Stimulated activated CD4-positive, alpha-beta T cell treated with anti-CD3 and anti-CD28 coated beads, TNF-alpha, amount 100 ng/mL, for 1 hour (primary cell): ENCODE results near the gene SIL1.
"Not testable (repeated sequence)": the region's sequence is repeated elsewhere in the genome, so short reads cannot be mapped to it uniquely, and the experiment has no call there.

ENCODE experiments used
- DNase-seq, 3 donors: peaks; one replicate each; pipeline ENCODE4 v3.0.0-alpha.2; 2020; ENCODE audit warnings: low read depth in 3 of 3, low spot score in 1 of 3

Gene SIL1

GRCh38 chr5:139197710-139198669, at the start of gene SIL1:
SIL1 (minus strand) TSS chr5:139198368; CDS start chr5:139127843, 70,525 bp downstream.
- peak; percentile 88 to 97 (median 92) for DNase-seq

GRCh38 chr5:139246394-139246793, 48.2 kb upstream of the SIL1 start:
- peak in 1 of 3 donors; percentile 30 for DNase-seq

- DNase-seq = no peak
Observed at GRCh38 chr5:139245637-139246339, 47.6 kb upstream of the SIL1 start.

GRCh38 chr5:139243425-139243970, 45.3 kb upstream of the SIL1 start:
- DNase-seq = no peak

- no peak for DNase-seq
Observed at GRCh38 chr5:139241139-139241538, 43.0 kb upstream of the SIL1 start.

GRCh38 chr5:139236479-139236878, 38.3 kb upstream of the SIL1 start:
- no peak for DNase-seq

GRCh38 chr5:139232147-139232724, 34.1 kb upstream of the SIL1 start:
- no peak for DNase-seq

GRCh38 chr5:139228201-139228803, 30.1 kb upstream of the SIL1 start:
- no peak for DNase-seq

GRCh38 chr5:139226131-139226530, 28.0 kb upstream of the SIL1 start:
- DNase-seq = no peak

- DNase-seq = no peak
Observed at GRCh38 chr5:139223481-139223880, 25.3 kb upstream of the SIL1 start.

- DNase-seq = no peak
Observed at GRCh38 chr5:139222346-139222745, 24.2 kb upstream of the SIL1 start.

GRCh38 chr5:139218038-139218437, 19.9 kb upstream of the SIL1 start:
- not testable (repeated sequence) for DNase-seq

GRCh38 chr5:139215107-139215975, 17.2 kb upstream of the SIL1 start:
- no peak for DNase-seq

- no peak for DNase-seq
Observed at GRCh38 chr5:139214646-139215045, 16.5 kb upstream of the SIL1 start.

- DNase-seq = no peak
Observed at GRCh38 chr5:139212906-139213305, 14.7 kb upstream of the SIL1 start.

- DNase-seq = no peak
Observed at GRCh38 chr5:139212486-139212885, 14.3 kb upstream of the SIL1 start.

GRCh38 chr5:139210585-139210984, 12.4 kb upstream of the SIL1 start:
- DNase-seq = no peak

GRCh38 chr5:139207297-139208000, 9.3 kb upstream of the SIL1 start:
- DNase-seq = no peak

GRCh38 chr5:139205586-139205985, 7.4 kb upstream of the SIL1 start:
- DNase-seq = no peak
